Esophagus muscularis mucosa (tissue), 4 donors: ENCODE measurements around the gene GABPB1. TPM values are rescaled to one million over a fixed set of nuclear protein-coding genes. Genes with fewer than 3 reads are reported as not detected.

Experiments used
- DNase-seq: peaks from one replicate; pipeline ENCODE4 v3.0.0-alpha.2; 2017; ENCODE audit errors: extremely low spot score
- H3K27ac ChIP-seq, 4 donors: fragments of 200-600 bp; sonication (generic); replicated peaks in 1 of 4; 1 replicate in 3 of 4; 2 replicates in 1 of 4; pipeline ENCODE4 v1.5.1; 2016 to 2019; ENCODE audit warnings: mild to moderate bottlenecking in 1 of 4
- H3K27me3 ChIP-seq, 4 donors: fragments of 200-600 bp; sonication (generic); one replicate each; pipeline versions ENCODE4 v1.5.1 to v1.6.0; 2016 to 2019
- H3K36me3 ChIP-seq, 4 donors: fragments of 200-600 bp; sonication (generic); one replicate each; pipeline ENCODE4 v1.5.1; 2016 to 2019
- H3K4me1 ChIP-seq, 4 donors: fragments of 200-600 bp; sonication (generic); one replicate each; pipeline ENCODE4 v1.5.1; 2016 to 2019
- H3K4me3 ChIP-seq, 4 donors: fragments of 200-600 bp; sonication (generic); 1 replicate in 2 of 4; 2 replicates in 2 of 4; pipeline ENCODE4 v1.5.1; 2016 to 2019; ENCODE audit warnings: mild to moderate bottlenecking in 4 of 4, moderate library complexity in 1 of 4
- H3K9me3 ChIP-seq, 4 donors: fragments of 200-600 bp; sonication (generic); 1 replicate in 3 of 4; 2 replicates in 1 of 4; pipeline ENCODE4 v1.5.1; 2016 to 2019
- EP300 ChIP-seq: sonication (generic); formaldehyde crosslinking; IDR thresholded peaks from one replicate; pipeline ENCODE4 v1.6.1; 2017; ENCODE audit warnings: antibody characterized with exemption
- POLR2A ChIP-seq: fragments of 450-650 bp; IDR thresholded peaks from one replicate; pipeline ENCODE4 v1.6.1; 2017; ENCODE audit warnings: antibody characterized with exemption, moderate library complexity, mild to moderate bottlenecking, low read depth
- POLR2AphosphoS5 ChIP-seq, 2 donors: sonication (generic); formaldehyde crosslinking; IDR thresholded peaks; one replicate each; pipeline ENCODE4 v1.6.1; 2017; ENCODE audit warnings: antibody characterized with exemption in 2 of 2
- WGBS: methylation state at CpG from one replicate; pipeline ENCODE4 v1.1.5; 2018; 5-methylcytosine and 5-hydroxymethylcytosine counted together
- intact Hi-C: fragments of 100-400 bp; cut with DNase I; formaldehyde crosslinking; loops from one replicate; pipeline ENCODE4 v1.15.1; 2023
- total RNA-seq, 4 donors: library from RNA; depleted of rRNA; stranded (reverse); fragments of >200 nt; gene quantifications; one replicate each; pipeline versions ENCODE4 v1.1.0 to v1.2.1, GENCODE V29; 2016
- TF ChIP-seq, protein P1 (sequence below), 3 experiments: fragments of 200-600 bp in 2 of 3; fragments of 450-650 bp in 1 of 3; sonication (generic) in 2 of 3; IDR thresholded peaks; one replicate each; pipeline ENCODE4 v1.5.1; 2017 to 2019; ENCODE audit warnings: antibody characterized with exemption in 3 of 3, mild to moderate bottlenecking in 2 of 3, moderate library complexity in 1 of 3

GABPB1 gene
- total RNA-seq, 4 donors from 2014 or later = 13.2 to 23.5 (median 15.4) TPM

DNA sequence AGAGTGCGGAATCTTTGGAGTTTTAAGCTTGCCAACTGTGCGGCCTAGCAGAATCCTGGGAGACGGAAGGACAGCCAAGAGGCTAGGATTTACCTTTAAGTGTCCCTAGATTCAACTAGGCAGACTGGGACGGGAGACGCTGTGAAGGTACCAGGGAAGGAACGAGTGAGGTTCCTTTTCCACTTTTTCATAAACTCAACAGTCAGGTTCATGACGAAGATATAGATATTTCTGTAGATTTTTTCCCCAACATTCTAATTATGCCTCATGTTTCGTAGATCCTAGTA is 564 bp upstream of the GABPB1 start:
- intact Hi-C loops = loop anchor here (5.0 kb wide), 1 partner anchor 72 kb away; no protein-coding TSS in a partner anchor
- TF ChIP-seq POLR2A (no peak), POLR2AphosphoS5 (IDR thresholded peaks at IDR 0.05) (no peak), EP300 (no peak)
- TF ChIP-seq, protein P1, sequence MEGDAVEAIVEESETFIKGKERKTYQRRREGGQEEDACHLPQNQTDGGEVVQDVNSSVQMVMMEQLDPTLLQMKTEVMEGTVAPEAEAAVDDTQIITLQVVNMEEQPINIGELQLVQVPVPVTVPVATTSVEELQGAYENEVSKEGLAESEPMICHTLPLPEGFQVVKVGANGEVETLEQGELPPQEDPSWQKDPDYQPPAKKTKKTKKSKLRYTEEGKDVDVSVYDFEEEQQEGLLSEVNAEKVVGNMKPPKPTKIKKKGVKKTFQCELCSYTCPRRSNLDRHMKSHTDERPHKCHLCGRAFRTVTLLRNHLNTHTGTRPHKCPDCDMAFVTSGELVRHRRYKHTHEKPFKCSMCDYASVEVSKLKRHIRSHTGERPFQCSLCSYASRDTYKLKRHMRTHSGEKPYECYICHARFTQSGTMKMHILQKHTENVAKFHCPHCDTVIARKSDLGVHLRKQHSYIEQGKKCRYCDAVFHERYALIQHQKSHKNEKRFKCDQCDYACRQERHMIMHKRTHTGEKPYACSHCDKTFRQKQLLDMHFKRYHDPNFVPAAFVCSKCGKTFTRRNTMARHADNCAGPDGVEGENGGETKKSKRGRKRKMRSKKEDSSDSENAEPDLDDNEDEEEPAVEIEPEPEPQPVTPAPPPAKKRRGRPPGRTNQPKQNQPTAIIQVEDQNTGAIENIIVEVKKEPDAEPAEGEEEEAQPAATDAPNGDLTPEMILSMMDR (IDR thresholded peaks at IDR 0.05) = no peak

DNA sequence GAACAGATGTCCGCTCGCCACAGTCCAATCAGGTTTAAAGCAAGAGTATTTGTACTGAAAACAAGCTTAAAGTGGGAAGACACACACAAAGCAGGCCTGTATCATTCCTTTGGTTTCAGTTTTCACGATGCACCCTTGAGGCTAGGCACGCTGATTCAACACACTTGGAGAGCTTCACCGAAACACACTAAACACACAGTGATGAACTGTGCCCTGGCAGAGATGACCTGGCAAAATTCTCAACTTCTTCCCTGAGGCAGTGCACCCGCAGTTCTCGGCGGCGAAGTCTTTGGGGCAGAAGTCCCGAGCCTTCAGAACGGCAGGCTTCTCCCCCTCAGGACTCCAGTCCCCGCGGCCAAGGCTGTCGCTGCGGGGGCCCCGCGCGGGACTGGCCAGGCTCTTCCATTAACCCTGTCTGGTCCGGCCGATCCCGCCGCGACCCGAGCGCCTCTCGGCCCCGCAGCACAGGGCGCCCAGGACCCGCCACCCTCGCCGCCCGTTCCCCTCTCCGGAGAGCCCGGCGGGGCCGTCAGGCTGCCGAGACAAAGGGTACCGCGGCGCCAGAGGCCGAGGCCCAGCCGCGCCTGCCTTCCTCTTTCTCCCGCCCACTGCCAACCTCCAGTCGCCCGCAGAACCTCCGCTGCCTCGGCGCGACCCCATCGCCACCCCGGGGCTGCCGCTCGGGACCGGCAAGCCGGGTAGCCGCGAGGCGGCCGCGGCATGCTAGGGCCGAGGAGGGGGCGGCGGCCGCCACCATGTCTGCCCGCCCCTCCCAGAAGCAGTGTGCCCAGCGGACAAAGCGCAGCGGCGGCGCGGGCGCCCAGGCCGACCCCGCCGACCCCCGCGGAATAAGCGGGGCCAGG is 792 bp downstream of the GABPB1 start:
- H3K27ac ChIP-seq = peak overlapping the region; percentile 98 to 100 (median 99)
- H3K9me3 ChIP-seq = no peaks in the 10 kb centered on the region
- DNase-seq = peak; percentile 92
- no peaks in the 10 kb centered on the region for H3K27me3 ChIP-seq
- WGBS = under 1% methylated on average over 32 of the region's 79 CpGs
- peak overlapping the region; percentile 85 to 98 (median 93) for H3K4me3 ChIP-seq
- H3K4me1 ChIP-seq = peaks cover 42 to 61% (median 60%) of the 10 kb centered on the region in 4 donors
- peaks cover 0 to 15% (median 2%) of the 10 kb centered on the region in 4 donors for H3K36me3 ChIP-seq
- peak; percentile 71 to 86 for TF ChIP-seq POLR2AphosphoS5 (IDR thresholded peaks at IDR 0.05)
- no peak for TF ChIP-seq EP300
- TF ChIP-seq, protein P1 (IDR thresholded peaks at IDR 0.05) = no peak
- peak; percentile 64 for TF ChIP-seq POLR2A
- intact Hi-C loops = no loop called here

More for the DNA sequence above, 564 bp upstream of the GABPB1 start:
- Histone ChIP-seq H3K27ac (peak overlapping the region; percentile 98 to 100 (median 99)), H3K27me3 (no peaks in the 10 kb centered on the region), H3K4me1 (peaks cover 38 to 52% (median 47%) of the 10 kb centered on the region in 4 donors), H3K9me3 (no peaks in the 10 kb centered on the region), H3K36me3 (peaks cover 0 to 27% (median 5%) of the 10 kb centered on the region in 4 donors), H3K4me3 (peak overlapping the region; percentile 85 to 98 (median 93))
- 0% methylated on average over 8 of the region's 8 CpGs for WGBS
- DNase-seq = no peak

DNA sequence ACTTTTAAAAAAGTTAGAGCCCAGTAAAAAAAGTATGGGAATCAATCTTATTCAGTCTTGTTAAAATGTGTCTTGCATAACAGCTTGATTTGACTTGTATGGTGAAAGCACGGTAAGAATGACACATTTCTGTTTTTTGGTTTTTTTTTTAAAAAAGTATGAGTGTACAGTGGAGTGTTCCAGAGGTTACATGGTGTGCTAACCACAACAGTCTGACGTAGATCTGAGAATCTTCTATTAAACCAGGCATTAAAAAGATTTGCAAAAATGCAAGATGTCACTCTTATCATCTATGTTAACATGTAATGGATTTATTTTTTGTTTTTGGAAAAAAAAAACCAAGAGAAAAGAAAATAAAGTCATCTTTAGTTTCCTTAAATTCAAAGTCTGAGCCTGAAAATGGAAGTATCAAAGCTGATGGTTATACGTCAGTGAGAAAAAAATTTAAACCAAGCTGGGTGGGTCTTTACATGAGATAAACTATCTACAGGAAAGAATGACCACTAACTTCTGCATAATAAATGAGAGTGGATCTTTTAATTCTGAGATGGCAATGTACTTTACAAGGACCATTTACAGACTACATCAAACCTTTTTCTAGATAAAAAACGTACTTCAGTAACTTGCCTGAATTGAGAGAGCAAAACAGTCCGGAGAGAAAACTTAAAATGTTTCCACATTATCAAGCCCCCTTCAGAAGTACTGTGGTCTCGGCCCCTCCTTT is 1.6 kb downstream of the GABPB1 start:
- H3K27me3 ChIP-seq = no peaks in the 10 kb centered on the region
- H3K4me3 ChIP-seq = peak overlapping the region; percentile 85 to 98 (median 93)
- peaks cover 42 to 69% (median 65%) of the 10 kb centered on the region in 4 donors for H3K4me1 ChIP-seq
- whole genome bisulfite sequencing = 0% methylated on average over 6 of the region's 6 CpGs
- DNase-seq = no peak
- intact Hi-C loops = no loop called here
- no peak for TF ChIP-seq EP300
- TF ChIP-seq, protein P1 (IDR thresholded peaks at IDR 0.05) = no peak
- TF ChIP-seq POLR2AphosphoS5 (IDR thresholded peaks at IDR 0.05) = no peak
- no peak for TF ChIP-seq POLR2A
- H3K36me3 ChIP-seq = peaks cover 0 to 10% (median 0%) of the 10 kb centered on the region in 4 donors
- H3K9me3 ChIP-seq = no peaks in the 10 kb centered on the region
- H3K27ac ChIP-seq = peak overlapping the region; percentile 98 to 100 (median 99)

DNA sequence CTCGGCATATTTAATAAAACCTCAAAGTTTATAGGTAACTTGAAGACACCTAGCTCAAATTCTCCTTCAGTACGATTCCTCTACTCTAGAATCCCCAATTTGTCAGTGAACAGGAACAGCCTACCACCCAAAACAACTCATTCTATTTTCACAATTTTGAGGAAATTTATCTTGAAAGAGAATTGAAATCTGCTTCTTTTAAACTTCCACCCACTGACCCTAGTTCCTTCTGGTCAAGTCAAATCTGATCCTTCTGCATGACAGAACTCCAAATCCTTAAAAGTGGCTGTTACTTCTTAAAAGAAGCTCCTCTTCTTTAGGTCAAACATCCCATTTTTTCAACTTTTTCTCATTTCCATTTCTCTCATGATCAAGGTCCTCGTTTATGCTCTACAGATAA is 4.4 kb downstream of the GABPB1 start:
- Histone ChIP-seq H3K4me1 (peaks cover 24 to 59% (median 57%) of the 10 kb centered on the region in 4 donors), H3K27ac (peak overlapping the region; percentile 22 to 100 (median 72)), H3K4me3 (no peak overlapping the region), H3K9me3 (no peaks in the 10 kb centered on the region), H3K27me3 (no peaks in the 10 kb centered on the region), H3K36me3 (no peaks in the 10 kb centered on the region)
- intact Hi-C loops = no loop called here
- no peak for DNase-seq
- WGBS = 76% methylated on average over 3 of the region's 3 CpGs
- TF ChIP-seq, protein P1 (IDR thresholded peaks at IDR 0.05) = no peak
- TF ChIP-seq EP300 = no peak
- no peak for TF ChIP-seq POLR2A
- TF ChIP-seq POLR2AphosphoS5 (IDR thresholded peaks at IDR 0.05) = no peak
